ENCODE measurements around the gene TAF4.
A peak's percentile ranks its signal among the peaks of the same experiment; 100 is the strongest.

TAF4 gene

GRCh38 chr20:62020935-62021701 lies 44.6 kb downstream of the TAF4 start:
- no peak for DNase-seq

GRCh38 chr20:62019881-62020492 lies 45.7 kb downstream of the TAF4 start:
- no peak for DNase-seq

GRCh38 chr20:62019144-62019805 lies 46.4 kb downstream of the TAF4 start:
- DNase-seq, result no peak

GRCh38 chr20:62018437-62019143 lies 47.1 kb downstream of the TAF4 start:
- DNase-seq, result no peak

- no peak for DNase-seq
Measured at GRCh38 chr20:62015540-62016288, 50.0 kb downstream of the TAF4 start.

- no peak for DNase-seq
Measured at GRCh38 chr20:62014889-62015537, 50.7 kb downstream of the TAF4 start.

GRCh38 chr20:62014488-62014775 lies 51.2 kb downstream of the TAF4 start:
- no peak for DNase-seq

- no peak for DNase-seq
Measured at GRCh38 chr20:62012631-62013030, 53.0 kb downstream of the TAF4 start.

- DNase-seq, result no peak
Measured at GRCh38 chr20:62011938-62012534, 53.6 kb downstream of the TAF4 start.

GRCh38 chr20:62011403-62011790 lies 54.3 kb downstream of the TAF4 start:
- DNase-seq, result no peak

GRCh38 chr20:62010551-62011402 lies 54.9 kb downstream of the TAF4 start:
- peak in 1 of 2 experiments; percentile 40 for DNase-seq

- no peak for DNase-seq
Measured at GRCh38 chr20:62009869-62010445, 55.7 kb downstream of the TAF4 start.

- DNase-seq, result no peak
Measured at GRCh38 chr20:62009322-62009721, 56.4 kb downstream of the TAF4 start.

GRCh38 chr20:62008643-62009183 lies 57.0 kb downstream of the TAF4 start:
- no peak for DNase-seq

- DNase-seq, result no peak
Measured at GRCh38 chr20:62007127-62007647, 58.5 kb downstream of the TAF4 start.

GRCh38 chr20:62006482-62006881 lies 59.2 kb downstream of the TAF4 start:
- no peak for DNase-seq

GRCh38 chr20:62004614-62005013 lies 61.1 kb downstream of the TAF4 start:
- no peak for DNase-seq

- DNase-seq, result no peak
Measured at GRCh38 chr20:62003567-62004405, 61.9 kb downstream of the TAF4 start.

- DNase-seq, result no peak
Measured at GRCh38 chr20:62002882-62003480, 62.7 kb downstream of the TAF4 start.
